Endodermal cell (in vitro differentiated cells): ENCODE data around the gene SPEF2. TPM values are rescaled to one million over a fixed set of nuclear protein-coding genes. Genes with fewer than 3 reads are reported as not detected.

Source experiments
- DNase-seq: peaks from one replicate; pipeline ENCODE4 v3.0.0-alpha.2; 2017
- H3K27ac ChIP-seq: 2 replicates; pipeline ENCODE4 v1.5.1; 2013; ENCODE audit warnings: mild to moderate bottlenecking, low read depth, low read length, moderate library complexity
- H3K27me3 ChIP-seq: 2 replicates; pipeline ENCODE4 v1.6.1; 2013; ENCODE audit warnings: mild to moderate bottlenecking, low read length, moderate library complexity; ENCODE audit not compliant: insufficient read depth, control insufficient read depth, poor library complexity, severe bottlenecking
- H3K36me3 ChIP-seq: 2 replicates; pipeline ENCODE4 v1.7.0; 2013; ENCODE audit warnings: mild to moderate bottlenecking, low read length, moderate library complexity; ENCODE audit not compliant: control insufficient read depth, insufficient read depth
- H3K4me1 ChIP-seq: one replicate; pipeline ENCODE4 v1.7.0; 2013; ENCODE audit warnings: low read length; ENCODE audit not compliant: control insufficient read depth, insufficient read depth
- H3K4me3 ChIP-seq: 2 replicates; pipeline ENCODE4 v1.5.1; 2013; ENCODE audit warnings: mild to moderate bottlenecking, low read length, moderate library complexity
- H3K9ac ChIP-seq: 2 replicates; pipeline ENCODE4 v1.6.1; 2013; ENCODE audit warnings: mild to moderate bottlenecking, low read length, moderate library complexity; ENCODE audit not compliant: poor library complexity, severe bottlenecking; ENCODE audit errors: extremely low read depth
- H3K9me3 ChIP-seq: 2 replicates; pipeline ENCODE4 v1.6.1; 2013; ENCODE audit warnings: mild to moderate bottlenecking, low read length, moderate library complexity; ENCODE audit not compliant: control insufficient read depth
- H3K27ac Mint-ChIP-seq: 2 replicates; pipeline ENCODE4 v1.8.0; 2020; ENCODE audit warnings: mixed read lengths
- H3K27me3 Mint-ChIP-seq: 2 replicates; pipeline ENCODE4 v1.8.0; 2021; ENCODE audit warnings: mild to moderate bottlenecking, mixed read lengths; ENCODE audit not compliant: insufficient read depth
- H3K36me3 Mint-ChIP-seq: 2 replicates; pipeline ENCODE4 v1.8.0; 2020; ENCODE audit warnings: low read depth, mixed read lengths
- H3K4me1 Mint-ChIP-seq: 2 replicates; pipeline ENCODE4 v1.8.0; 2020; ENCODE audit warnings: mixed read lengths
- H3K4me3 Mint-ChIP-seq: 2 replicates; pipeline ENCODE4 v1.8.0; 2020; ENCODE audit warnings: mild to moderate bottlenecking, moderate library complexity, mixed read lengths
- H3K9me3 Mint-ChIP-seq: 2 replicates; pipeline ENCODE4 v1.8.0; 2020; ENCODE audit warnings: mild to moderate bottlenecking, mixed read lengths
- WGBS, 2 experiments: methylation state at CpG; one replicate each; pipeline versions ENCODE4 v1.1.5 to v1.1.7; 2013; ENCODE audit warnings: missing lambda C conversion rate in 2 of 2, mixed read lengths in 1 of 2; ENCODE audit not compliant: insufficient coverage in 1 of 2, insufficient read length in 1 of 2; 5-methylcytosine and 5-hydroxymethylcytosine counted together
- total RNA-seq, 2 donors: library from RNA; stranded (reverse); fragmentation: NEBNext Ultra II Directional in 1 of 2; extraction: Animal tissue kit (Norgen Biotek cat#: 25700) in 1 of 2; gene quantifications; 2 replicates in 1 of 2; 3 replicates in 1 of 2; pipeline ENCODE4 v1.2.1, GENCODE V29; 2021
- TF ChIP-seq, protein P1 (sequence below): fragments of 200-600 bp; sonication (generic); conservative IDR thresholded peaks from 2 replicates; pipeline ENCODE4 v1.5.0; 2021; ENCODE audit warnings: antibody characterized with exemption, mild to moderate bottlenecking

SPEF2 gene
- total RNA-seq, 2 donors from 2014 or later: 3.3 to 4.0 TPM

DNA sequence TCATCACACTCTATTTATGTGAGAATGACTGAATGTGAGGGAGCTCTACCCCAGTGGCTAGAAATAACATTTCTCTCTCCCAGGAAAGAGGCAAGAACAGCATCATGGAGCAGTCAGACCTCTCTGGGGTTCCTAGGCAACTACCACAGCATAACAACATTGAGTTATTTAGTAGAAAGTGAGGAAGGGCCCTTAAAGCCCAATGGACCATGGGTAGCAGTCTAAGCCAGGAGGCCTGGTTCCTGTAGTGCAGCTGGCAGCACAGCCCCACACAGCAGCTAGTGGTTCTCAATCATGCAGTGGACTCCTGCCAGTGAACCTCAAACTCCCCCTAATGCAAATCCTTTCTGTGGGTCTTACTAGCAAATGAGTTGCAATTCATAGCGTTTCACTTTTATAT, 55.3 kb downstream of the SPEF2 start:
- WGBS, 2 experiments: 88% methylated on average over 1 of the region's 1 CpG; no CpG with 5 or more reads in 1 of the 2 experiments
- TF ChIP-seq, protein P1, sequence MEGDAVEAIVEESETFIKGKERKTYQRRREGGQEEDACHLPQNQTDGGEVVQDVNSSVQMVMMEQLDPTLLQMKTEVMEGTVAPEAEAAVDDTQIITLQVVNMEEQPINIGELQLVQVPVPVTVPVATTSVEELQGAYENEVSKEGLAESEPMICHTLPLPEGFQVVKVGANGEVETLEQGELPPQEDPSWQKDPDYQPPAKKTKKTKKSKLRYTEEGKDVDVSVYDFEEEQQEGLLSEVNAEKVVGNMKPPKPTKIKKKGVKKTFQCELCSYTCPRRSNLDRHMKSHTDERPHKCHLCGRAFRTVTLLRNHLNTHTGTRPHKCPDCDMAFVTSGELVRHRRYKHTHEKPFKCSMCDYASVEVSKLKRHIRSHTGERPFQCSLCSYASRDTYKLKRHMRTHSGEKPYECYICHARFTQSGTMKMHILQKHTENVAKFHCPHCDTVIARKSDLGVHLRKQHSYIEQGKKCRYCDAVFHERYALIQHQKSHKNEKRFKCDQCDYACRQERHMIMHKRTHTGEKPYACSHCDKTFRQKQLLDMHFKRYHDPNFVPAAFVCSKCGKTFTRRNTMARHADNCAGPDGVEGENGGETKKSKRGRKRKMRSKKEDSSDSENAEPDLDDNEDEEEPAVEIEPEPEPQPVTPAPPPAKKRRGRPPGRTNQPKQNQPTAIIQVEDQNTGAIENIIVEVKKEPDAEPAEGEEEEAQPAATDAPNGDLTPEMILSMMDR: no peak
- H3K9me3 Mint-ChIP-seq: no peaks in the 10 kb centered on the region

GRCh38 chr5:35674049-35674448, 56.4 kb downstream of the SPEF2 start:
- DNase-seq: no peak
- TF ChIP-seq, protein P1: no peak
- H3K4me3 Mint-ChIP-seq: no peak overlapping the region
- WGBS, 2 experiments: 100% methylated on average over 1 of the region's 2 CpGs; no CpG with 5 or more reads in 1 of the 2 experiments
- peaks cover under 1% of the 10 kb centered on the region for H3K27me3 Mint-ChIP-seq
- no peaks in the 10 kb centered on the region for H3K36me3 Mint-ChIP-seq
- H3K4me1 ChIP-seq: peaks cover 3% of the 10 kb centered on the region
- H3K27me3 ChIP-seq: no peaks in the 10 kb centered on the region
- H3K9me3 ChIP-seq: no peaks in the 10 kb centered on the region
- peaks cover 7% of the 10 kb centered on the region for H3K4me1 Mint-ChIP-seq
- H3K27ac Mint-ChIP-seq: no peak overlapping the region
- H3K36me3 ChIP-seq: no peaks in the 10 kb centered on the region
- H3K4me3 ChIP-seq: no peak overlapping the region
- H3K9me3 Mint-ChIP-seq: no peaks in the 10 kb centered on the region
- no peak overlapping the region for H3K27ac ChIP-seq
- no peak overlapping the region for H3K9ac ChIP-seq

More for the DNA sequence above, 55.3 kb downstream of the SPEF2 start:
- Histone ChIP-seq H3K9me3 (no peaks in the 10 kb centered on the region), H3K4me1 (peaks cover 3% of the 10 kb centered on the region), H3K4me3 (no peak overlapping the region), H3K9ac (no peak overlapping the region), H3K27me3 (no peaks in the 10 kb centered on the region), H3K36me3 (no peaks in the 10 kb centered on the region), H3K27ac (no peak overlapping the region)
- H3K27ac Mint-ChIP-seq: no peak overlapping the region
- H3K27me3 Mint-ChIP-seq: peaks cover 2% of the 10 kb centered on the region
- H3K36me3 Mint-ChIP-seq: no peaks in the 10 kb centered on the region
- H3K4me3 Mint-ChIP-seq: no peak overlapping the region
- DNase-seq: peak; percentile 50
- peaks cover 7% of the 10 kb centered on the region for H3K4me1 Mint-ChIP-seq

- Mint-ChIP-seq H3K4me3 (no peak overlapping the region), H3K27ac (no peak overlapping the region), H3K4me1 (peaks cover 7% of the 10 kb centered on the region), H3K9me3 (no peaks in the 10 kb centered on the region), H3K27me3 (no peaks in the 10 kb centered on the region), H3K36me3 (no peaks in the 10 kb centered on the region)
- 96 to 97% methylated on average over 8 to 11 of the region's 12 CpGs for WGBS, 2 experiments
- Histone ChIP-seq H3K4me3 (no peak overlapping the region), H3K4me1 (peaks cover 3% of the 10 kb centered on the region), H3K27ac (no peak overlapping the region), H3K27me3 (no peaks in the 10 kb centered on the region), H3K36me3 (no peaks in the 10 kb centered on the region), H3K9ac (no peak overlapping the region), H3K9me3 (no peaks in the 10 kb centered on the region)
- DNase-seq: no peak
- TF ChIP-seq, protein P1: no peak
Observed at GRCh38 chr5:35675392-35675791, 57.7 kb downstream of the SPEF2 start.
